GF-D8 (cell line): ENCODE data around the gene UBE2Q1.

Experiments
- DNase-seq: peaks from one replicate; lab custom pipeline; 2025; lab: John Stamatoyannopoulos, UW

The UBE2Q1 gene

GRCh38 chr1:154577346-154578057 lies 19.0 kb upstream of the UBE2Q1 start:
- DNase-seq, result no peak

GRCh38 chr1:154575951-154576566 lies 17.6 kb upstream of the UBE2Q1 start:
- no peak for DNase-seq

DNA sequence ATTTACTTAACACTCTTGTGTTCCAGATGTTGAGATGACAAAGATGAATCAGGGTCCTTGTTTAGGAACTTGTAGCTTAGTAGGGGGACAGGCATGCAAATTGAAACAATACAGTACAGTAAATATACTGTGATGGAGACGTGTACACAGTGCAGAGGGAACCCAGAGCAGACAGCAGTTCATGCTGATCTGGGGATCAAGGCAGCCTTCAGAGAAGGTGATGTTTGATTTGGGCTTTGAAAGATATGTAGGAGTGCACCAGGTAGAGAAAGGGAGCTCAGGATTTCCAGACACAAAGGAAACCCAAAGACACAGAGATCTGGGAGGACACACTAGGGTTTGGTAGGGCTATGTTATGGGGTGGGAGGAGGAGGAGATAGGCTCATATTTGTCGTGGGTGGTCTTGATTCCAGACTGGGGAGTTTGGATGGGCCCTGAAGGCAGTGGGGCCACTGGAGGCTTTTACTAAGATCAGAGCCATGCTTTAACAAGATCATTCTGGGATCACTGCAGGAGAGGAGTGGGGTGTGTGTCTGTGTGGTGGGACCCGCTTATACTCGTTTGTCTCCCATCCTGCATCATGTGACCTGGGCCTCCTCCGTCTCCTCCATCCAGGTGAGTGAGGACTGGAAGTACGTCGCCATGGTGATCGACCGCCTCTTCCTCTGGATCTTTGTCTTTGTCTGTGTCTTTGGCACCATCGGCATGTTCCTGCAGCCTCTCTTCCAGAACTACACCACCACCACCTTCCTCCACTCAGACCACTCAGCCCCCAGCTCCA lies 16.9 kb upstream of the UBE2Q1 start:
- no peak for DNase-seq

DNA sequence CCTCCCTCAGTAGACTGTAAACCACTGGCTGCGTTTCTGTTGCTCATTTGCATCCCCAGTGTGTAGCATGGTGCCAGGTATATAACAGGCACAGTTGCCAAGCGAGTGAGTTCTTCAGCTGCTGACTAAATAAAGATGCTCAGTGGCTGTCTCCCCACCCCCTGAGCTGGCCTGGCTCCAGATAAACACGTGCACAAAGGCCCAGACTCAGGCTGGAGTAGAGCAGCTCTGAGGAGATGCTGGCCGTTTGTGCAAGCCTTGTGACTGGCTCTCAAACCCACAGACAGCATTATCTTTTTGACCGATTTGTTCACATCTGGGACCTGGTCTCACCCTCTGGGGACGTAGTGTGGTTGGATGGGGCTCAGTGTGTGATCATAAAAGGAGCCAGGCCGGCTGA lies 16.3 kb upstream of the UBE2Q1 start:
- DNase-seq, result no peak

GRCh38 chr1:154573168-154573510 lies 14.7 kb upstream of the UBE2Q1 start:
- no peak for DNase-seq

- no peak for DNase-seq
These were observed 14.2 kb upstream of the UBE2Q1 start for GRCh38 chr1:154572468-154573167.

- DNase-seq, result no peak
These were observed 13.5 kb upstream of the UBE2Q1 start for GRCh38 chr1:154571964-154572288.

DNA sequence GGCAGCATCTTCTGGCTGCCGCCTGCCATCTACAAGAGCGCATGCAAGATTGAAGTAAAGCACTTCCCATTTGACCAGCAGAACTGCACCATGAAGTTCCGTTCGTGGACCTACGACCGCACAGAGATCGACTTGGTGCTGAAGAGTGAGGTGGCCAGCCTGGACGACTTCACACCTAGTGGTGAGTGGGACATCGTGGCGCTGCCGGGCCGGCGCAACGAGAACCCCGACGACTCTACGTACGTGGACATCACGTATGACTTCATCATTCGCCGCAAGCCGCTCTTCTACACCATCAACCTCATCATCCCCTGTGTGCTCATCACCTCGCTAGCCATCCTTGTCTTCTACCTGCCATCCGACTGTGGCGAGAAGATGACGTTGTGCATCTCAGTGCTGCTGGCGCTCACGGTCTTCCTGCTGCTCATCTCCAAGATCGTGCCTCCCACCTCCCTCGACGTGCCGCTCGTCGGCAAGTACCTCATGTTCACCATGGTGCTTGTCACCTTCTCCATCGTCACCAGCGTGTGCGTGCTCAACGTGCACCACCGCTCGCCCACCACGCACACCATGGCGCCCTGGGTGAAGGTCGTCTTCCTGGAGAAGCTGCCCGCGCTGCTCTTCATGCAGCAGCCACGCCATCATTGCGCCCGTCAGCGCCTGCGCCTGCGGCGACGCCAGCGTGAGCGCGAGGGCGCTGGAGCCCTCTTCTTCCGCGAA lies 12.9 kb upstream of the UBE2Q1 start:
- DNase-seq, result no peak

DNA sequence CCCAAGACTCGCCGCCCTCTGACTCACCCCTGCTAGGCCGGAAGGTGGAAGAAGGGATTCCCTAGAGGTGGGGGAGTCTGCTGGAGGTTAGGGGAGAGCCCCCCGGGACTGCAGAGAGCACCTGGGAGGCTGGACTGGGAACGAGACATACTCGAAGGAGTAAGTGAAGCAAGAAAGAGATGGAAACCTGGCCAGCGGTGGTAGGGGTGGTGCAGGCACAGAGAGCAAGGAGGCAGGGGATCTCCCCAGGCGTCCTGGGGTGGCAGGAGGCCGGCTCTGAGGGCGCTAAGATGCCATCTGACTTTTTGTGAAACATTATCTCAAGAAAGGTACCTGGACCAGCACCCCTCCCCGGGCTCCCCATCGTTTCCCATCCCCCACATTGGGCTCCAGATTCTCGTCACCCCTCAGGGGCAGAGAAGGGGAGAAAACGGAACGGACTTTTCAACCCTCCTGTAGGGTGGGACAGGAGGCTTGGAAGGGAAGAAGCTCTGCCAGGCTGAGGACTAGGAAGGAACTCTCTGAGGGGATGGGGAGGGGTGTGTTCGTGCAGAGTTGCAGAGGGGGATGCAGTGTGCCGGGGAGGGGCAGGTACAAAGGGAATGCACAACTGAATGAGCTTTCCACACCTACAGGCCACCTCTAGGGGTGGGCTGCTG lies 9.8 kb upstream of the UBE2Q1 start:
- no peak for DNase-seq

GRCh38 chr1:154567386-154568156 lies 9.1 kb upstream of the UBE2Q1 start, which contains the start of gene CHRNB2:
CHRNB2 (plus strand) TSS chr1:154567778; CDS start chr1:154568045, 267 bp downstream.
- no peak for DNase-seq

DNA sequence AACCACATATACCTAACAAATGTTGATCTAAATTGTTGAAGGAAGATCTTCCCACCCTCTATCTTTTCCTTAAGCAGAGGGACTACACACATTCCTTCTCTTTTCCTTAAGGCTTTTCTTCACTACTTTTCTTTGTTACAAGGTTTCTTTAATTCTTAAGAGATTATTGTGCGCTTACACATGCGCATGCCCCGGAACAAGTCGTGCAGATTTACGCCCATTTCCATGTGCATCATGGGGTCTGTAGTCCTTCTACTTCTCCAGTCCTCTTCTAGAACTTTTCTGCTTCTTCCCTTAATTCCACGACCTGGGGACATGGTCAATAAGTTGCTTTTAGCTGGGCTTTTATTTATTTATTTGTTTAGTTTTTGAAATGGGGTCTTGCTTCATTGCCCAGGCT lies 7.4 kb upstream of the UBE2Q1 start:
- DNase-seq, result no peak

- peak; percentile 64 for DNase-seq
These were observed 1.1 kb upstream of the UBE2Q1 start for GRCh38 chr1:154559466-154560044.

DNA sequence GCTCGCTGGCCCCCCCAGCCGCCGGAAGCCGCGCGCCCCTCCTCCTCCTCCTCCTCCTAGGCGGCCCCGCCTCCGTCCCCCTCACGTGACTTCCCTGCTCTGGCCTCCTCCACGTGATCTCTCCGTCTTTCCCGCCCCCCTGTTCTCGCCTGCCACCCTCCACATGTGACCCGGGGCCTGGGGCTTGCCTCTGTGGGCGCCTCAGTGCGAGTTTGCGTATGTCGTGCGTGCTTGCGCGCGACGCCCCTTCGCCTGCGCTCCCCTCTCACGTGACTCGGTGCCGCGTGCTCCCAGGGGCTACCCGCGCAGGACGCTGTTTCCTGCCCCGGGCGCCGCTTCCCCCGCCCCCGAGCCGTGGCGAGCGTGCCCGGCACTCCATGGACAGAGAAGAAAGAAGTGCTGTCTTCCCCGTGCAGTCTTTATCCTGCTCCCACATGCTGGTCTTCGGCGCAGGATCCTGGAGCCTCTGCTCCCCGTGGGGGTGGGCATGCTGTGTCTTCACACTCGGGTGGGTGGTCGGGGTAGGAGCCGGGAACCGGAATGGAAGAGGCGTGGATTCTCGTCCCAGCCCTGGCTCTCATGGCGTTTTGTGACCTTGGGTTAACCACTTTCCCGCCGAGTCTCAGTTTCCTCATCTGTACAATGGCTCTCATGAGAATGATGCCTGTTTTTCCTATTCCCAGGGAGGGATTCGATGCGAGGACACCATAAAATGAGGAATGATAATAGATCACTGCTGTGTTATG lies 431 bp upstream of the UBE2Q1 start:
- peak; percentile 95 for DNase-seq

GRCh38 chr1:154557248-154557938 lies 1.1 kb downstream of the UBE2Q1 start:
- DNase-seq, result no peak

- no peak for DNase-seq
These were observed 2.0 kb downstream of the UBE2Q1 start for GRCh38 chr1:154556422-154556821.

- DNase-seq, result no peak
These were observed 5.1 kb downstream of the UBE2Q1 start for GRCh38 chr1:154553056-154554030.

GRCh38 chr1:154552036-154552435 lies 6.4 kb downstream of the UBE2Q1 start:
- no peak for DNase-seq

GRCh38 chr1:154551474-154551873 lies 7.0 kb downstream of the UBE2Q1 start:
- DNase-seq, result no peak
